Esophagus squamous epithelium (tissue), 5 donors: ENCODE data around the gene CNTLN. TPM values are rescaled to one million over a fixed set of nuclear protein-coding genes. Genes with fewer than 3 reads are reported as not detected.
"Not testable (repeated sequence)": the region's sequence is repeated elsewhere in the genome, so short reads cannot be mapped to it uniquely, and the experiment has no call there.

Experiments
- DNase-seq: peaks from one replicate; lab custom pipeline; 2025; lab: John Stamatoyannopoulos, UW
- H3K27ac ChIP-seq, 4 donors: fragments of 200-600 bp; sonication (generic); one replicate each; pipeline ENCODE4 v1.5.1; 2016 to 2019; ENCODE audit warnings: mild to moderate bottlenecking in 1 of 4
- H3K27me3 ChIP-seq, 4 donors: fragments of 200-600 bp; sonication (generic); 1 replicate in 3 of 4; 2 replicates in 1 of 4; pipeline versions ENCODE4 v1.5.1 to v1.6.0; 2017 to 2021; ENCODE audit warnings: antibody characterized with exemption in 1 of 4
- H3K36me3 ChIP-seq, 3 donors: fragments of 200-600 bp; sonication (generic); one replicate each; pipeline ENCODE4 v1.5.1; 2016 to 2019
- H3K4me1 ChIP-seq, 3 donors: fragments of 200-600 bp; sonication (generic); one replicate each; pipeline ENCODE4 v1.5.1; 2017 to 2019
- H3K4me3 ChIP-seq, 4 donors: fragments of 200-600 bp; sonication (generic); 1 replicate in 3 of 4; 2 replicates in 1 of 4; pipeline ENCODE4 v1.5.1; 2016 to 2019; ENCODE audit warnings: mild to moderate bottlenecking in 2 of 4, moderate library complexity in 1 of 4
- H3K9me3 ChIP-seq, 3 donors: fragments of 200-600 bp; sonication (generic); one replicate each; pipeline ENCODE4 v1.5.1; 2016 to 2019
- POLR2A ChIP-seq, 4 donors: fragments of 450-650 bp; IDR thresholded peaks; one replicate each; pipeline ENCODE4 v1.6.1; 2017; ENCODE audit warnings: antibody characterized with exemption in 4 of 4, mild to moderate bottlenecking in 4 of 4, moderate library complexity in 3 of 4
- WGBS, 2 donors: methylation state at CpG; one replicate each; pipeline ENCODE4 v1.1.5; 2018; 5-methylcytosine and 5-hydroxymethylcytosine counted together
- intact Hi-C: fragments of 100-400 bp; cut with DNase I; formaldehyde crosslinking; loops from one replicate; pipeline ENCODE4 v1.15.0; 2022
- total RNA-seq, 4 donors: library from RNA; depleted of rRNA; stranded (reverse); fragments of >200 nt; gene quantifications; one replicate each; pipeline ENCODE4 v1.1.0, GENCODE V29; 2016
- TF ChIP-seq, protein P1 (sequence below), 6 experiments: fragments of 450-650 bp in 4 of 6; fragments of 200-600 bp in 2 of 6; sonication (generic) in 2 of 6; IDR thresholded peaks; one replicate each; pipeline ENCODE4 v1.5.1; 2016 to 2019; ENCODE audit warnings: antibody characterized with exemption in 6 of 6, mild to moderate bottlenecking in 4 of 6, moderate library complexity in 4 of 6
- donor health status: DM: yes; HTN: yes; CAD: no.

Gene CNTLN
- total RNA-seq, 4 donors from 2014 or later, result 0.80 to 8.2 (median 5.1) TPM

GRCh38 chr9:17159469-17159868 lies 24.6 kb downstream of the CNTLN start:
- Histone ChIP-seq H3K4me1 (no peaks in the 10 kb centered on the region), H3K9me3 (no peaks in the 10 kb centered on the region), H3K4me3 (no peak overlapping the region), H3K27ac (no peak overlapping the region), H3K27me3 (no peaks in the 10 kb centered on the region), H3K36me3 (peaks cover 0 to 10% (median 0%) of the 10 kb centered on the region in 3 donors)
- no peak for DNase-seq
- intact Hi-C loops, result no loop called here
- TF ChIP-seq POLR2A (IDR thresholded peaks at IDR 0.05), result no peak
- TF ChIP-seq, protein P1, sequence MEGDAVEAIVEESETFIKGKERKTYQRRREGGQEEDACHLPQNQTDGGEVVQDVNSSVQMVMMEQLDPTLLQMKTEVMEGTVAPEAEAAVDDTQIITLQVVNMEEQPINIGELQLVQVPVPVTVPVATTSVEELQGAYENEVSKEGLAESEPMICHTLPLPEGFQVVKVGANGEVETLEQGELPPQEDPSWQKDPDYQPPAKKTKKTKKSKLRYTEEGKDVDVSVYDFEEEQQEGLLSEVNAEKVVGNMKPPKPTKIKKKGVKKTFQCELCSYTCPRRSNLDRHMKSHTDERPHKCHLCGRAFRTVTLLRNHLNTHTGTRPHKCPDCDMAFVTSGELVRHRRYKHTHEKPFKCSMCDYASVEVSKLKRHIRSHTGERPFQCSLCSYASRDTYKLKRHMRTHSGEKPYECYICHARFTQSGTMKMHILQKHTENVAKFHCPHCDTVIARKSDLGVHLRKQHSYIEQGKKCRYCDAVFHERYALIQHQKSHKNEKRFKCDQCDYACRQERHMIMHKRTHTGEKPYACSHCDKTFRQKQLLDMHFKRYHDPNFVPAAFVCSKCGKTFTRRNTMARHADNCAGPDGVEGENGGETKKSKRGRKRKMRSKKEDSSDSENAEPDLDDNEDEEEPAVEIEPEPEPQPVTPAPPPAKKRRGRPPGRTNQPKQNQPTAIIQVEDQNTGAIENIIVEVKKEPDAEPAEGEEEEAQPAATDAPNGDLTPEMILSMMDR (IDR thresholded peaks at IDR 0.05), result no peak
- 64 to 73% methylated on average over 4 of the region's 4 CpGs for WGBS, 2 donors

- no peak overlapping the region for H3K27ac ChIP-seq
- intact Hi-C loops, result no loop called here
Observed at GRCh38 chr9:17160327-17160726, 25.5 kb downstream of the CNTLN start.

DNA sequence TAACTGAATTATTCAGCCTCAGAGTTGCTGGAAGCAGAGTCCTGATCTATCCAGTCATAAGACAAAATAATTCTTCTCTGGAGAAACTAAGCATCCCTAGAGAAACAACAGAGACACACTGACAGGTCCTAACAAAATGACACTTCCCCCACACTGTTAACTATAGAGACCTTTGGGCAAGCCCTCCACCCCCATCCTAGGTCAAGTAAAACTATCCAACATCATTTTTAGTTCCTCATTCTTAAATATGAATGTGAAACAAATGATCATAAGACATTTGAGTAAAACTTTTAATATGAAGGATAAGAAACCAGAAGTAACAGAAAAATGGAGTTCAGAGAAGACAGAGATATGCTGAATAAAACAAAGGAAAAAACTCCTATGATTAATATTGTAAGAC lies 30.9 kb downstream of the CNTLN start:
- peaks cover 0 to 10% (median 0%) of the 10 kb centered on the region in 3 donors for H3K9me3 ChIP-seq
- no peaks in the 10 kb centered on the region for H3K4me1 ChIP-seq
- H3K27me3 ChIP-seq, result no peaks in the 10 kb centered on the region
- DNase-seq, result no peak
- H3K27ac ChIP-seq, result no peak overlapping the region
- intact Hi-C loops, result no loop called here
- no peaks in the 10 kb centered on the region for H3K36me3 ChIP-seq
- H3K4me3 ChIP-seq, result no peak overlapping the region
- no peak for TF ChIP-seq POLR2A (IDR thresholded peaks at IDR 0.05)
- TF ChIP-seq, protein P1 (IDR thresholded peaks at IDR 0.05), result no peak

More at GRCh38 chr9:17160327-17160726, 25.5 kb downstream of the CNTLN start:
- Histone ChIP-seq H3K4me1 (no peaks in the 10 kb centered on the region), H3K4me3 (no peak overlapping the region), H3K27me3 (no peaks in the 10 kb centered on the region), H3K36me3 (peaks cover 0 to 1% (median 0%) of the 10 kb centered on the region in 3 donors), H3K9me3 (no peaks in the 10 kb centered on the region)
- TF ChIP-seq POLR2A (IDR thresholded peaks at IDR 0.05), result no peak
- TF ChIP-seq, protein P1 (IDR thresholded peaks at IDR 0.05), result no peak
- no peak for DNase-seq

DNA sequence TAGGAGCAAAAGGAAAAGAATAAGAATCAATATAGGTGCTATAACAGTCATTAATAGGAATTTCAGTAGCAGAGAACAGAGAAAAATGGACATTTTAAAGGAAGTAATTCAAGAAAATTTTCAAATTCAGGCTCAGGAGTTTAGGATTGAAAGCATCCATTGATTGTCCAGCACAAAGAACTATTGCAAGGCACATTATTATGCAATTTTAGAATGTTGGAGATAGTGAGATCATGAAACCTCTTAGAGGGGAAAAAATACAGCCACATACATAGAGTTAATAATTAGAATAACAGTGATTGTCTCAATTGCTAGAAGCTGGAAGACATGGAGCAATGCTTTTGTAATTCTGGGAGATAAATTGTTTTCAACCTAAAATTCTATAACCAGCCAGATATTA lies 31.5 kb downstream of the CNTLN start:
- Histone ChIP-seq H3K9me3 (peaks cover 0 to 10% (median 0%) of the 10 kb centered on the region in 3 donors), H3K27ac (no peak overlapping the region), H3K4me3 (no peak overlapping the region), H3K36me3 (no peaks in the 10 kb centered on the region), H3K27me3 (no peaks in the 10 kb centered on the region), H3K4me1 (no peaks in the 10 kb centered on the region)
- no peak for DNase-seq
- TF ChIP-seq, protein P1 (IDR thresholded peaks at IDR 0.05), result no peak
- TF ChIP-seq POLR2A (IDR thresholded peaks at IDR 0.05), result no peak
- intact Hi-C loops, result no loop called here

- Histone ChIP-seq H3K4me3 (no peak overlapping the region), H3K36me3 (no peaks in the 10 kb centered on the region), H3K27ac (no peak overlapping the region), H3K4me1 (no peaks in the 10 kb centered on the region), H3K9me3 (peaks cover 0 to 10% (median 0%) of the 10 kb centered on the region in 3 donors), H3K27me3 (no peaks in the 10 kb centered on the region)
- no peak for TF ChIP-seq POLR2A (IDR thresholded peaks at IDR 0.05)
- TF ChIP-seq, protein P1 (IDR thresholded peaks at IDR 0.05), result no peak
- WGBS, 2 donors, result 74 to 85% methylated on average over 4 of the region's 5 CpGs
- intact Hi-C loops, result no loop called here
- no peak for DNase-seq
Observed at GRCh38 chr9:17171309-17172094, 36.7 kb downstream of the CNTLN start.

DNA sequence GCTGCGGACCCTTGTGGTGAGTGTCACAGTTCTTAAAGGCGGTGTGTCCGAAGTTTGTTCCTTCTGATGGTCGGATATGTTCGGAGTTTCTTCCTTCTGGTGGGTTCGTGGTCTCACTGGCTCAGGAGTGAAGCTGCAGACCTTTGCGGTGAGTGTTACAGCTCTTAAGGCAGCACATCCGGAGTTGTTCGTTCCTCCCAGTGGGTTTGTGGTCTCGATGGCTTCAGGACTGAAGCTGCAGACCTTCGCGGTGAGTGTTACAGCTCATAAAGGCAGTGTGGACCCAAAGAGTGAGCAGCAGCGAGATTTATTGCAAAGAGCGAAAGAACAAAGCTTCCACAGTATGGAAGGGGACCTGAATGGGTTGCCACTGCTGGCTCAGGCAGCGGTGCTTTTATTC lies 42.7 kb downstream of the CNTLN start:
- 92 to 96% methylated on average over 11 to 15 of the region's 15 CpGs for WGBS, 2 donors
- H3K36me3 ChIP-seq, H3K27me3 ChIP-seq, DNase-seq, H3K27ac ChIP-seq, intact Hi-C loops, H3K4me1 ChIP-seq, H3K9me3 ChIP-seq, H3K4me3 ChIP-seq: not testable (repeated sequence)
